ENCODE data around the gene SPC25.
"Not testable (repeated sequence)": the region's sequence is repeated elsewhere in the genome, so short reads cannot be mapped to it uniquely, and the experiment has no call there.

Gene SPC25

GRCh38 chr2:168896783-168897182 lies 6.6 kb upstream of the SPC25 start:
- Histone ChIP-seq H3K36me3 (ENCODE audit: control insufficient read depth, insufficient read depth, low read length) (no peaks in the 10 kb centered on the region), H3K9me3 (ENCODE audit: control insufficient read depth, insufficient read depth, low read length) (no peaks in the 10 kb centered on the region), H3K4me3 (ENCODE audit: low read depth, low read length) (no peak overlapping the region), H3K4me1 (ENCODE audit: control insufficient read depth, insufficient read depth, low read length) (no peaks in the 10 kb centered on the region), H3K9ac (ENCODE audit: low read depth, low read length) (no peak overlapping the region), H3K27me3 (ENCODE audit: control insufficient read depth, insufficient read depth, low read length) (peaks cover 3% of the 10 kb centered on the region)

- H3K9me3 ChIP-seq (ENCODE audit: control insufficient read depth, insufficient read depth, low read length): no peaks in the 10 kb centered on the region
These were observed 5.5 kb upstream of the SPC25 start for GRCh38 chr2:168895771-168896170.

GRCh38 chr2:168894720-168895119 lies 4.5 kb upstream of the SPC25 start:
- Histone ChIP-seq H3K36me3 (ENCODE audit: control insufficient read depth, insufficient read depth, low read length) (no peaks in the 10 kb centered on the region), H3K27me3 (ENCODE audit: control insufficient read depth, insufficient read depth, low read length) (peaks cover 7% of the 10 kb centered on the region), H3K9me3 (ENCODE audit: control insufficient read depth, insufficient read depth, low read length) (no peaks in the 10 kb centered on the region), H3K4me3 (ENCODE audit: low read depth, low read length) (no peak overlapping the region), H3K9ac (ENCODE audit: low read depth, low read length) (no peak overlapping the region), H3K4me1 (ENCODE audit: control insufficient read depth, insufficient read depth, low read length) (no peaks in the 10 kb centered on the region)

More at GRCh38 chr2:168895771-168896170, 5.5 kb upstream of the SPC25 start:
- Histone ChIP-seq H3K9ac (ENCODE audit: low read depth, low read length) (no peak overlapping the region), H3K36me3 (ENCODE audit: control insufficient read depth, insufficient read depth, low read length) (no peaks in the 10 kb centered on the region), H3K27me3 (ENCODE audit: control insufficient read depth, insufficient read depth, low read length) (peaks cover 4% of the 10 kb centered on the region), H3K4me1 (ENCODE audit: control insufficient read depth, insufficient read depth, low read length) (no peaks in the 10 kb centered on the region), H3K4me3 (ENCODE audit: low read depth, low read length) (no peak overlapping the region)

GRCh38 chr2:168894101-168894500 lies 3.9 kb upstream of the SPC25 start:
- H3K27me3 ChIP-seq (ENCODE audit: control insufficient read depth, insufficient read depth, low read length): peaks cover 7% of the 10 kb centered on the region
- no peaks in the 10 kb centered on the region for H3K36me3 ChIP-seq (ENCODE audit: control insufficient read depth, insufficient read depth, low read length)
- H3K4me1 ChIP-seq (ENCODE audit: control insufficient read depth, insufficient read depth, low read length): no peaks in the 10 kb centered on the region

GRCh38 chr2:168892327-168892726 lies 2.1 kb upstream of the SPC25 start:
- Histone ChIP-seq H3K4me3 (ENCODE audit: low read depth, low read length) (no peak overlapping the region), H3K9me3 (ENCODE audit: control insufficient read depth, insufficient read depth, low read length) (no peaks in the 10 kb centered on the region), H3K27me3 (ENCODE audit: control insufficient read depth, insufficient read depth, low read length) (peaks cover 7% of the 10 kb centered on the region), H3K36me3 (ENCODE audit: control insufficient read depth, insufficient read depth, low read length) (no peaks in the 10 kb centered on the region), H3K4me1 (ENCODE audit: control insufficient read depth, insufficient read depth, low read length) (no peaks in the 10 kb centered on the region), H3K9ac (ENCODE audit: low read depth, low read length) (no peak overlapping the region)

More at GRCh38 chr2:168894101-168894500, 3.9 kb upstream of the SPC25 start:
- no peaks in the 10 kb centered on the region for H3K9me3 ChIP-seq (ENCODE audit: control insufficient read depth, insufficient read depth, low read length)
- H3K9ac ChIP-seq (ENCODE audit: low read depth, low read length): no peak overlapping the region
- no peak overlapping the region for H3K4me3 ChIP-seq (ENCODE audit: low read depth, low read length)

GRCh38 chr2:168889635-168890005 lies 610 bp downstream of the SPC25 start:
- H3K4me3 ChIP-seq (ENCODE audit: low read depth, low read length): peak overlapping the region; percentile 90
- no peaks in the 10 kb centered on the region for H3K9me3 ChIP-seq (ENCODE audit: control insufficient read depth, insufficient read depth, low read length)
- H3K9ac ChIP-seq (ENCODE audit: low read depth, low read length): peak overlapping the region; percentile 84
- no peaks in the 10 kb centered on the region for H3K4me1 ChIP-seq (ENCODE audit: control insufficient read depth, insufficient read depth, low read length)
- no peaks in the 10 kb centered on the region for H3K36me3 ChIP-seq (ENCODE audit: control insufficient read depth, insufficient read depth, low read length)
- H3K27me3 ChIP-seq (ENCODE audit: control insufficient read depth, insufficient read depth, low read length): peaks cover 7% of the 10 kb centered on the region

GRCh38 chr2:168884975-168885374 lies 5.3 kb downstream of the SPC25 start:
- Histone ChIP-seq H3K4me1 (ENCODE audit: control insufficient read depth, insufficient read depth, low read length) (no peaks in the 10 kb centered on the region), H3K36me3 (ENCODE audit: control insufficient read depth, insufficient read depth, low read length) (no peaks in the 10 kb centered on the region), H3K9ac (ENCODE audit: low read depth, low read length) (no peak overlapping the region), H3K4me3 (ENCODE audit: low read depth, low read length) (no peak overlapping the region), H3K9me3 (ENCODE audit: control insufficient read depth, insufficient read depth, low read length) (no peaks in the 10 kb centered on the region), H3K27me3 (ENCODE audit: control insufficient read depth, insufficient read depth, low read length) (no peaks in the 10 kb centered on the region)

GRCh38 chr2:168882163-168882562 lies 8.1 kb downstream of the SPC25 start:
- not testable (repeated sequence) for H3K27me3 ChIP-seq (ENCODE audit: control insufficient read depth, insufficient read depth, low read length); H3K9me3 ChIP-seq (ENCODE audit: control insufficient read depth, insufficient read depth, low read length); H3K36me3 ChIP-seq (ENCODE audit: control insufficient read depth, insufficient read depth, low read length); H3K4me3 ChIP-seq (ENCODE audit: low read depth, low read length); H3K9ac ChIP-seq (ENCODE audit: low read depth, low read length); H3K4me1 ChIP-seq (ENCODE audit: control insufficient read depth, insufficient read depth, low read length)

- Histone ChIP-seq H3K9ac (ENCODE audit: low read depth, low read length) (no peak overlapping the region), H3K27me3 (ENCODE audit: control insufficient read depth, insufficient read depth, low read length) (no peaks in the 10 kb centered on the region), H3K4me1 (ENCODE audit: control insufficient read depth, insufficient read depth, low read length) (peaks cover 9% of the 10 kb centered on the region), H3K4me3 (ENCODE audit: low read depth, low read length) (no peak overlapping the region), H3K36me3 (ENCODE audit: control insufficient read depth, insufficient read depth, low read length) (peaks cover 3% of the 10 kb centered on the region), H3K9me3 (ENCODE audit: control insufficient read depth, insufficient read depth, low read length) (no peaks in the 10 kb centered on the region)
These were observed 15.7 kb downstream of the SPC25 start for GRCh38 chr2:168874368-168875054.

- not testable (repeated sequence) for H3K4me1 ChIP-seq (ENCODE audit: control insufficient read depth, insufficient read depth, low read length); H3K4me3 ChIP-seq (ENCODE audit: low read depth, low read length); H3K9me3 ChIP-seq (ENCODE audit: control insufficient read depth, insufficient read depth, low read length); H3K27me3 ChIP-seq (ENCODE audit: control insufficient read depth, insufficient read depth, low read length); H3K36me3 ChIP-seq (ENCODE audit: control insufficient read depth, insufficient read depth, low read length); H3K9ac ChIP-seq (ENCODE audit: low read depth, low read length)
These were observed 19.4 kb downstream of the SPC25 start for GRCh38 chr2:168870824-168871223.

- not testable (repeated sequence) for H3K4me3 ChIP-seq (ENCODE audit: low read depth, low read length); H3K9me3 ChIP-seq (ENCODE audit: control insufficient read depth, insufficient read depth, low read length); H3K9ac ChIP-seq (ENCODE audit: low read depth, low read length); H3K4me1 ChIP-seq (ENCODE audit: control insufficient read depth, insufficient read depth, low read length); H3K27me3 ChIP-seq (ENCODE audit: control insufficient read depth, insufficient read depth, low read length); H3K36me3 ChIP-seq (ENCODE audit: control insufficient read depth, insufficient read depth, low read length)
These were observed 19.9 kb downstream of the SPC25 start for GRCh38 chr2:168870369-168870768.

- H3K27me3 ChIP-seq (ENCODE audit: control insufficient read depth, insufficient read depth, low read length); H3K36me3 ChIP-seq (ENCODE audit: control insufficient read depth, insufficient read depth, low read length); H3K9me3 ChIP-seq (ENCODE audit: control insufficient read depth, insufficient read depth, low read length); H3K9ac ChIP-seq (ENCODE audit: low read depth, low read length); H3K4me1 ChIP-seq (ENCODE audit: control insufficient read depth, insufficient read depth, low read length); H3K4me3 ChIP-seq (ENCODE audit: low read depth, low read length): not testable (repeated sequence)
These were observed 23.1 kb downstream of the SPC25 start for GRCh38 chr2:168867164-168867563.
